ENCODE measurements around the gene SRF. TPM values are rescaled to one million over a fixed set of nuclear protein-coding genes. Genes with fewer than 3 reads are reported as not detected.
A peak's percentile ranks its signal among the peaks of the same experiment; 100 is the strongest.

The SRF gene
- total RNA-seq, 4 donors from 2014 or later = 18.2 to 109 (median 36.9) TPM

GRCh38 chr6:43159599-43159998, 11.5 kb upstream of the SRF start:
- no peak overlapping the region for H3K4me3 ChIP-seq
- no peaks in the 10 kb centered on the region for H3K27me3 ChIP-seq
- intact Hi-C loops (cut with DNase I; ENCODE audit: low total_unique reads) = no loop called here
- no peak for TF ChIP-seq CTCF (IDR thresholded peaks at IDR 0.05)
- TF ChIP-seq POLR2A (IDR thresholded peaks at IDR 0.05) = no peak
- no peaks in the 10 kb centered on the region for H3K4me1 ChIP-seq
- H3K36me3 ChIP-seq = no peaks in the 10 kb centered on the region
- DNase-seq = no peak
- no peaks in the 10 kb centered on the region for H3K9me3 ChIP-seq
- H3K27ac ChIP-seq = no peak overlapping the region

GRCh38 chr6:43163899-43164298, 7.2 kb upstream of the SRF start:
- no peaks in the 10 kb centered on the region for H3K9me3 ChIP-seq
- H3K4me3 ChIP-seq = no peak overlapping the region
- H3K27ac ChIP-seq = no peak overlapping the region
- intact Hi-C loops (cut with DNase I; ENCODE audit: low total_unique reads) = no loop called here
- no peaks in the 10 kb centered on the region for H3K4me1 ChIP-seq
- no peaks in the 10 kb centered on the region for H3K27me3 ChIP-seq
- DNase-seq = no peak
- TF ChIP-seq CTCF (IDR thresholded peaks at IDR 0.05) = no peak
- no peak for TF ChIP-seq POLR2A (IDR thresholded peaks at IDR 0.05)
- H3K36me3 ChIP-seq = no peaks in the 10 kb centered on the region

- intact Hi-C loops (cut with DNase I; ENCODE audit: low total_unique reads) = no loop called here
- peak overlapping the region; percentile 97 to 100 for H3K27ac ChIP-seq
- H3K27me3 ChIP-seq = no peaks in the 10 kb centered on the region
- no peaks in the 10 kb centered on the region for H3K9me3 ChIP-seq
- H3K36me3 ChIP-seq = no peaks in the 10 kb centered on the region
- H3K4me1 ChIP-seq = peaks cover 8 to 13% of the 10 kb centered on the region in 2 donors
- TF ChIP-seq POLR2A (IDR thresholded peaks at IDR 0.05) (no peak), CTCF (IDR thresholded peaks at IDR 0.05) (no peak)
- DNase-seq = peak; percentile 84 to 87
- peak overlapping the region; percentile 80 to 100 for H3K4me3 ChIP-seq
Observed at GRCh38 chr6:43170417-43170930, 595 bp upstream of the SRF start.

GRCh38 chr6:43171707-43172103, 636 bp downstream of the SRF start:
- Histone ChIP-seq H3K27ac (peak overlapping the region; percentile 97 to 100), H3K9me3 (no peaks in the 10 kb centered on the region), H3K27me3 (no peaks in the 10 kb centered on the region), H3K4me1 (peaks cover 8 to 13% of the 10 kb centered on the region in 2 donors), H3K4me3 (peak overlapping the region; percentile 80 to 100), H3K36me3 (no peaks in the 10 kb centered on the region)
- intact Hi-C loops (cut with DNase I; ENCODE audit: low total_unique reads) = no loop called here
- no peak for DNase-seq
- TF ChIP-seq POLR2A (IDR thresholded peaks at IDR 0.05) = no peak
- TF ChIP-seq CTCF (IDR thresholded peaks at IDR 0.05) = no peak

- no peaks in the 10 kb centered on the region for H3K36me3 ChIP-seq
- peak; percentile 61 to 63 for DNase-seq
- H3K4me1 ChIP-seq = peaks cover 8 to 13% of the 10 kb centered on the region in 2 donors
- peak in 1 of 2 donors; percentile 32 for TF ChIP-seq POLR2A (IDR thresholded peaks at IDR 0.05)
- TF ChIP-seq CTCF (IDR thresholded peaks at IDR 0.05) = no peak
- intact Hi-C loops (cut with DNase I; ENCODE audit: low total_unique reads) = no loop called here
- no peaks in the 10 kb centered on the region for H3K9me3 ChIP-seq
- H3K27me3 ChIP-seq = no peaks in the 10 kb centered on the region
- H3K4me3 ChIP-seq = peak overlapping the region; percentile 80 to 100
- peak overlapping the region; percentile 97 to 100 for H3K27ac ChIP-seq
Observed at GRCh38 chr6:43172104-43173007, 1.3 kb downstream of the SRF start.

Measured in uterus (tissue), 4 donors.